H54 (cell line): Measurements from ENCODE around the gene PREB.

ENCODE experiments used
- DNase-seq: peaks from one replicate; pipeline ENCODE4 v3.0.0; 2011; ENCODE audit warnings: low spot score, mixed read lengths; ENCODE audit not compliant: insufficient read length
- FAIRE-seq: peaks from 3 replicates; lab custom pipeline; 2011; peaks lifted over from hg19 to GRCh38; lab: Jason Lieb, UNC
- POLR2A ChIP-seq: IDR thresholded peaks from 2 replicates; pipeline ENCODE4 v1.6.1; 2011; ENCODE audit warnings: low read depth, mild to moderate bottlenecking, low read length

PREB gene

DNA sequence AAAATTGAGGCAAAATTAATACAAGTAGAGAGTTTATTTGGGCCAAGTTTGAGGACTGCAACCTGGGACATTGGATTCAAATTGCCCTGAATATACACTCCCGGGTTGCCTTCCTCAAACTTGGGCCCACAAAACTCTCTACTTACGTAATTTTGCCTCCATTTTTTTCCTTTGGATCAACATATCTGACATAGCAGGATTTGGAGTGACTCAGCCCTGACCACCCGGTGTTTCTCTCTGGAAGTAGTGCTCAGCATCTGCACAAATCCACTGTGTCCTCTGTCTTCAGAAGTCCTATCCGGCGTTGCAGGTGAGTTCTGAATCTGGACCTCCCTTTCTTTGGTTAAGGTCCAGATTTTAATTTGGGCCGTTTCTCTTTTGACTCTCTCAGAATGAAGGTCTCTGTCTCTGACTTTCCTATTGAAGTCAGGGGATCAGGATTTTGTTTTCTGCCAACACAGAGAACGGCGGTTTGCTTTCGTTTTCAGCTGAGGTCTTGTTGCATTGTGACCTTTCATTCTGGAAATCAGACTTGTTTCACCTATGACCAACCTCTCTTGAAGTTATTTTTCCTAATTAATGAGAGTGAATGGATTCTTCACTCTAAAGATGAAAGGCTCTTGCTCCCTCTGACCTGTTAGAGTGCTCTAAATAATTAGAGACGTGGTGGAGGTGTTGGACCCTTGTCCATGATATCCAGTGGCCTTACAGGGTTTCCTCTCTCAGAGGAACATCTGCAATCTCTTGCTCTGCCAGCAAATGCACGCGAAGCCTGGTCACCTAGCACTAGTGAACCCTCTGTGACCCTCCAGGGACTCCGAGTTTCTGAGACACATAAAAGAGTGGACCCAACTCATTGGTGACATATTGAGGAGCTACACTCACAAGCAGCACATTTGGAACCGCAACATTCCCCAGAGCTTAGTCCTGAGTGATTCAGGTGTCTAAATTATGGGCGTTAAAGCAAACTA lies 28.0 kb upstream of the PREB start:
- FAIRE-seq (peak; percentile 23), DNase-seq (peak; percentile 23)
- no peak for TF ChIP-seq POLR2A

DNA sequence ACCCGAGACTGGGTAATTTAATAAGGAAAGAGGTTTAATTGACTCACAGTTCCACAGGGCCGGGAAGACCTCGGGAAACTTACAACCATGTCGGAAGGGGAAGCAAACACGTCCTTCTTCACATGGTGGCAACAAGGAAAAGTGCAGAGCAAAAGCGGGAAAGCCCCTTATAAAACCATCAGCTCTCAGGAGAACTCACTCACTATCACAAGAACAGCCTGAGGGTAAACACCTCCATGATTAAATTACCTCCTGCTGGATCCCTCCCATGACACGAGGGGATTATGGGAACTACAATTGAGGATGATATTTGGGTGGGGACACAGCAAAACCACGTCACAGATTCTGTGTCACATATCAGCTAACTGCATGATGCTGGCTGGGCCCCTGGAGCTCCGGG lies 25.8 kb upstream of the PREB start:
- TF ChIP-seq POLR2A: no peak
- DNase-seq (no peak), FAIRE-seq (no peak)

DNA sequence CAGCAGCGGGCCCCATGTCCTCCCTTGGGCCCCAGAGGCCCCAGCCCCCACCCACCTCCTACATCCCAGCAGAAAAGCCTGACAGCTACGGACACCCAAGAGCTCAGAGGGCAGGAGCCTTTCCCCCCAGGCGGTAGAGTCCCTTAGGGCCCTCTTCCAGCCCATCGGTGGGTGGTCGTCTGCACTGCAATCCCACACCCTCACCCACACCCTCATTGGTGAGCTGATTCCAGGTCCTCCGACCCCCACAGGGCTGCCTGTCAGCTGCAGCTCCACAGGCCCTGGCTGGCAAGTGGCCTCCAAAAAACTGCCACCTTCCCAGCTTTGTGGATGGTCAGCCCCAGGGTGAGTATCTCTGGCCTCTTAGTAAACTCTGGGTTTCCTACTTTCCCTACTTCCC lies 24.8 kb upstream of the PREB start:
- DNase-seq (no peak), FAIRE-seq (no peak)
- no peak for TF ChIP-seq POLR2A

- no peak for DNase-seq
- no peak for FAIRE-seq
- no peak for TF ChIP-seq POLR2A
These were observed 24.0 kb upstream of the PREB start for GRCh38 chr2:27158468-27158867.

DNA sequence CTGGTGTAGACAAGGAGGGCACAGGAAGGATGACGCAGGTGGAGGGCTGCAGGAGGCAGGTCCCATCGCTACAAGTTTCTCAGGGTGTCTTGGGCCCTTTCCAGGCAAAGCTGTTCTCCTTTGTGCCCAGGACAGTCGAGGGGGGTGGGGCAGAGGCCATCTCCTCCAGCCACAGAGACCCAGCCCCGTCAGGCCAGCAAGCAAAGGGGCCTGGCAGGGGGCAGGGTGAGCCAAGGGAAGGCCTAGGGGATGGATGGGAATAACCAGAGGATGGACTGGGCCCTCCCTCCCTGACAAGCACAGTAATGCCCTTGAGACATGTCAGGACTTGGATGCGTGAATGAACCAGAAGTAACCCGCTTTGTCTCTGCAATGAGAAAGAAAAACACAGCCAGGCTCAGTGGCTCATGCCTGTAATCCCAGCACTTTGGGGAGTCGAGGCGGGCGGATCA lies 20.7 kb upstream of the PREB start:
- no peak for DNase-seq
- FAIRE-seq: no peak
- TF ChIP-seq POLR2A: no peak

GRCh38 chr2:27154488-27154887 lies 20.1 kb upstream of the PREB start:
- FAIRE-seq (no peak), DNase-seq (no peak)
- TF ChIP-seq POLR2A: no peak

- DNase-seq: peak; percentile 51
- no peak for TF ChIP-seq POLR2A
- FAIRE-seq: no peak
These were observed 18.5 kb upstream of the PREB start for GRCh38 chr2:27152796-27153464.

DNA sequence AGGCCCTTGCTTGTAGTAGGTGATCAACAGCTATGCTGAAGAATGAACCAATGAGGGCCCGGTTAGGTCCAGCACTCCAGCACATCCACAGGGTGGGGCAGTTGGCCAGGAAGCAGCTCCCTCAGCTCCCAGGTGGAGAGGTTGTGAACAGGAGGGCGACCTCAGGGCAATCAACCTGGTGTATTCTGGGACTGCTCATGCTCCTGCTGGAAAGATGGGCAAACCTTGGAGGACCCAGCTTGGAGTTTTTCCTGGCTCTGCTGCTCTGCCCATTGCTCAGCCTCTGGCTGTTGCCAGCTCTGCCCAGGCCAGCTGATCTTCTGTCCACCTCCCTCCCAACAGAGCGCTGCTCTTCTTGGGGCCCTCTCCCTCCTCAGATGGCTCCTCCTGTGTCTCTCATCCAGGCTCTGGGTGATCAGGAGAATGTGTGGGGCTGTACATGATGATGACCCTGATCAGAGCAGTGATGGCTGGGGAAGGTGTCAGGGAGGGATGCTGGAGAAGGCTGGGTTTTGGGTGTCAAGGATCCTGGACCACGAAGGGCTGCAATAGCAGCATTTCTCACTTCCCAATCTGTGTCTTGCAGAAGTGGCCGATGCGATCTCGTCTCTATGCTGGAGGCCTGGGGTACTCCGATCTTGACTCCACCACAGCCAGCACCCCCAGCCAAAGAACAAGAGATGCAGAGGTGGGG lies 17.8 kb upstream of the PREB start:
- no peak for FAIRE-seq
- DNase-seq: no peak
- TF ChIP-seq POLR2A: no peak

GRCh38 chr2:27150639-27151230 lies 16.3 kb upstream of the PREB start:
- TF ChIP-seq POLR2A: no peak
- DNase-seq (no peak), FAIRE-seq (no peak)

- no peak for TF ChIP-seq POLR2A
- DNase-seq (no peak), FAIRE-seq (no peak)
These were observed 15.4 kb upstream of the PREB start for GRCh38 chr2:27149570-27150405.

DNA sequence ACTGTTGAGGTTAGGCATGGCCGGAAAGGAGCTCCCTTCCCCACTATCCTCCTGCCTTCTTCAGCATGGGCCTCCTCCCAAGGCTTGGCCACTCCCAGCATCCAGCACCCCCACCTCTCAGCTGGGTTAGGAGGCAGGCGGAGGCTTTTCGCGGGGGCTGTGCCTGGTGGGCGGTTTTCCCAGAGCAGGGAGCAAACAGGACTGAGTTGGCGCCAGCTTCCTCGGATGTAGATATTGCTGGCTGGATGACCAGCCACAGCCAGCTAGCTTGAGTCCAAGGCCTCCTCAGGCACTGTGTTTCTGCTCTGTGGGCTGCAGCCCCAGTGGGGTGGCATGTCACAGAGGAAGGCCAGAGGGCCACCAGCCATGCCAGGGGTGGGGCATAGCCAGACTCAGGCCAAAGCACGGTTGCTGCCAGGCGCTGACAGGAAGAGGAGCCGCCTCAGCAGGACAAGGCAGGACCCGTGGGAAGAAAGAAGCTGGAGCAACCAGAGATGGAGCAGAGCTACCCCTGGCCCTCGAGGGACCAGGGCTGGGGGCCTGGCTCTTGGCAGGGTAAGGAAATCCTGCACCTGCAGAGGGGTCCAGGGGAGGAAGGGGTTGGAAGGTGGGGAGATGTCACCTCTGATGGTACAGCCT lies 14.5 kb upstream of the PREB start, which contains the start of gene TCF23:
TSS of gene TCF23 (plus strand) at position 204 of the 639 bp plus-strand sequence. CDS start at position 334, 130 bp downstream.
- DNase-seq: no peak
- TF ChIP-seq POLR2A: no peak
- no peak for FAIRE-seq

- DNase-seq (no peak), FAIRE-seq (no peak)
- no peak for TF ChIP-seq POLR2A
These were observed 13.5 kb upstream of the PREB start for GRCh38 chr2:27147935-27148334.

DNA sequence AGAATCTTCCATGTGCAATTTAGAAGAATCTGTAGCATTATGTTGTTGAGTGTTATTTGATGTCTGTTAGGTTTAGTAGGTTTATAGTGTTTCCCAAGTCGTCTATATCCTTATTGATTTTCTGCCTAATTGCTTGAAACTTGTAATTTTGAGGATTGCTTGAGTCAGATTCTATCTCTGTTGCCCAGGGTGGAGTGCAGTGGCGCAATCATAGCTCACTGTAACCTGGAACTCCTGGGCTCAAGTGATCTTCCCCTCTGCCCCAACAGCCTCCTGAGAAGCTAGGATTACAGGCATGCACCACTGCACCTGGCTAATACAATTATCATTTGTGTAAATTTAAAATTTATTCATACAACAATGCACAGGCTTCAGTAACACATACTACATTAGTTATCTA lies 11.2 kb upstream of the PREB start:
- DNase-seq: no peak
- TF ChIP-seq POLR2A: no peak
- no peak for FAIRE-seq
